ENCODE measurements around the gene ARFGAP1. TPM values are rescaled to one million over a fixed set of nuclear protein-coding genes. Genes with fewer than 3 reads are reported as not detected.

Gene ARFGAP1
- total RNA-seq, 4 donors from 2014 or later, result 70.7 to 75.7 (median 72.7) TPM

- Histone ChIP-seq H3K4me3 (replicated peaks in 1 of 3) (no peak overlapping the region), H3K36me3 (no peaks in the 10 kb centered on the region), H3K27me3 (no peaks in the 10 kb centered on the region), H3K4me1 (peaks cover 10 to 12% of the 10 kb centered on the region in 2 donors), H3K9me3 (no peaks in the 10 kb centered on the region), H3K27ac (no peak overlapping the region)
- 56 to 83% methylated on average over 2 to 14 of the region's 20 CpGs for WGBS, 2 donors
- no peak for TF ChIP-seq POLR2A (IDR thresholded peaks at IDR 0.05)
- intact Hi-C loops (cut with DNase I), result no loop called here
- no peak for DNase-seq
Observed at GRCh38 chr20:63328026-63328700, 55.5 kb downstream of the ARFGAP1 start.

GRCh38 chr20:63328718-63329275 is 56.2 kb downstream of the ARFGAP1 start:
- WGBS, 2 donors, result 84 to 87% methylated on average over 17 to 19 of the region's 21 CpGs
- H3K4me1 ChIP-seq, result peaks cover 15 to 18% of the 10 kb centered on the region in 2 donors
- no peaks in the 10 kb centered on the region for H3K27me3 ChIP-seq
- no peak overlapping the region for H3K27ac ChIP-seq
- H3K4me3 ChIP-seq (replicated peaks in 1 of 3), result no peak overlapping the region
- DNase-seq, result no peak
- TF ChIP-seq POLR2A (IDR thresholded peaks at IDR 0.05), result no peak
- no peak for TF ChIP-seq CTCF (IDR thresholded peaks at IDR 0.05)
- H3K9me3 ChIP-seq, result no peaks in the 10 kb centered on the region
- intact Hi-C loops (cut with DNase I), result no loop called here
- no peaks in the 10 kb centered on the region for H3K36me3 ChIP-seq

GRCh38 chr20:63329331-63330083 is 56.9 kb downstream of the ARFGAP1 start:
- H3K27me3 ChIP-seq, result no peaks in the 10 kb centered on the region
- 85 to 91% methylated on average over 11 to 12 of the region's 18 CpGs for WGBS, 2 donors
- intact Hi-C loops (cut with DNase I), result no loop called here

GRCh38 chr20:63330084-63330760 is 57.6 kb downstream of the ARFGAP1 start:
- H3K9me3 ChIP-seq, result no peaks in the 10 kb centered on the region
- peak overlapping the region in 1 of 3 donors; percentile 53 for H3K27ac ChIP-seq
- 75 to 78% methylated on average over 5 to 17 of the region's 20 CpGs for WGBS, 2 donors
- intact Hi-C loops (cut with DNase I), result no loop called here
- no peak overlapping the region for H3K4me3 ChIP-seq (replicated peaks in 1 of 3)
- no peaks in the 10 kb centered on the region for H3K36me3 ChIP-seq
- H3K4me1 ChIP-seq, result peaks cover 15 to 25% of the 10 kb centered on the region in 2 donors
- DNase-seq, result peak; percentile 23 to 40
- TF ChIP-seq CTCF (IDR thresholded peaks at IDR 0.05) (no peak), POLR2A (IDR thresholded peaks at IDR 0.05) (no peak)
- no peaks in the 10 kb centered on the region for H3K27me3 ChIP-seq

More at GRCh38 chr20:63329331-63330083, 56.9 kb downstream of the ARFGAP1 start:
- TF ChIP-seq POLR2A (IDR thresholded peaks at IDR 0.05), result no peak
- no peak for TF ChIP-seq CTCF (IDR thresholded peaks at IDR 0.05)
- Histone ChIP-seq H3K36me3 (no peaks in the 10 kb centered on the region), H3K9me3 (no peaks in the 10 kb centered on the region), H3K27ac (no peak overlapping the region), H3K4me3 (replicated peaks in 1 of 3) (no peak overlapping the region), H3K4me1 (peaks cover 15 to 25% of the 10 kb centered on the region in 2 donors)
- no peak for DNase-seq

- 52 to 59% methylated on average over 9 to 13 of the region's 13 CpGs for WGBS, 2 donors
- peak overlapping the region in 1 of 3 donors; percentile 53 for H3K27ac ChIP-seq
- H3K4me3 ChIP-seq (replicated peaks in 1 of 3), result no peak overlapping the region
- no peak for TF ChIP-seq POLR2A (IDR thresholded peaks at IDR 0.05)
- TF ChIP-seq CTCF (IDR thresholded peaks at IDR 0.05), result no peak
- no peaks in the 10 kb centered on the region for H3K36me3 ChIP-seq
- DNase-seq, result peak; percentile 74 to 85
- no peaks in the 10 kb centered on the region for H3K9me3 ChIP-seq
- H3K27me3 ChIP-seq, result no peaks in the 10 kb centered on the region
- intact Hi-C loops (cut with DNase I), result no loop called here
- peaks cover 18 to 25% of the 10 kb centered on the region in 2 donors for H3K4me1 ChIP-seq
Observed at GRCh38 chr20:63330940-63331339, 58.3 kb downstream of the ARFGAP1 start.
